ENCODE measurements around the gene OR4K15.
"Not testable (repeated sequence)": the region's sequence is repeated elsewhere in the genome, so short reads cannot be mapped to it uniquely, and the experiment has no call there.

OR4K15 gene

GRCh38 chr14:19975291-19975690 lies at the start of gene OR4K15:
Gene OR4K15 (plus strand): TSS chr14:19975591. CDS start chr14:19975591, 0 bp downstream.
- no peak for DNase-seq

GRCh38 chr14:19930617-19931016 lies 44.8 kb upstream of the OR4K15 start, which contains the start of gene OR4K1:
Gene OR4K1 (plus strand): TSS chr14:19930917. CDS start chr14:19935667, 4,750 bp downstream.
- DNase-seq: no peak

- no peak for DNase-seq
Observed at GRCh38 chr14:19941668-19942067, 33.7 kb upstream of the OR4K15 start.

GRCh38 chr14:19947413-19948090 lies 27.8 kb upstream of the OR4K15 start:
- no peak for DNase-seq

GRCh38 chr14:19949218-19949617 lies 26.2 kb upstream of the OR4K15 start:
- no peak for DNase-seq

- DNase-seq: not testable (repeated sequence)
Observed at GRCh38 chr14:19969735-19970134, 5.7 kb upstream of the OR4K15 start.

- no peak for DNase-seq
Observed at GRCh38 chr14:19974844-19975243, 547 bp upstream of the OR4K15 start.

- DNase-seq: no peak
Observed at GRCh38 chr14:19993438-19993837, 18.0 kb downstream of the OR4K15 start.

- no peak for DNase-seq
Observed at GRCh38 chr14:20001863-20002262, 26.5 kb downstream of the OR4K15 start, which contains the start of gene OR4Q2. Gene OR4Q2 (plus strand): TSS chr14:20002163.

GRCh38 chr14:20002319-20002718 lies 26.9 kb downstream of the OR4K15 start:
- no peak for DNase-seq

GRCh38 chr14:20008156-20008555 lies 32.8 kb downstream of the OR4K15 start:
- no peak for DNase-seq

- DNase-seq: no peak
Observed at GRCh38 chr14:20019257-20019865, 44.0 kb downstream of the OR4K15 start, which contains the start of gene OR4K14. Gene OR4K14 (minus strand): TSS chr14:20019307. CDS start chr14:20015193, 4,114 bp downstream.

Measured in amygdala (tissue), 56 donors.